ENCODE data around the gene FBXO2. TPM values are rescaled to one million over a fixed set of nuclear protein-coding genes. Genes with fewer than 3 reads are reported as not detected.

Gene FBXO2
- total and polyA plus RNA-seq, 9 of the 15 experiments (the other 6 are each of a cell fraction or from before 2014, with no cell fraction given), result 0.04 to 1.9 (median 0.27) TPM

DNA sequence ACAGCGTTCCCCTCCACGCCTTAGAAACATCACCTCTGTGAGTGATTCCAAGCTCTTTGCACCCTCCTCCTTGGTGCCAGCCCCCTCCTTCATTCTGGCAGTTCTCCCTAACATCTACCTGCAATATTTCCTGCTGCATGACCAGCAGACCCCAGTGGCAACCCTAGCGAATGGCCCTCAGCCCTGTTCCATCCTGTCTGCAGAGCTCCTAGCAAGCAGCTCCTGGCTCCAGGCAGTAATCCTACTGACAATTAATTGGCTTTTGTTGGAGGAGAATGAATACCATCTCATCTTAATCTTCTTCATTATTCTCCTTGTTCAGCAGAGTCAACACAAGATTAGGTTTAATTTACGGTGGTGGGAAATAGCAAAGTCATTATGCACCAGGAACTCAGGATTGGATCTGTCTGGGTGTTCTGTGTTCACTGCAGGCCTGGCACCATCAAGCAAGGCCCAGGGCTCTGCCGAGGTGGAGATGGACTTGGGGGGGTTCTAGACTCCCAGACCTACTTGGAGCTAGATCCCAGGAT lies 12.4 kb downstream of the FBXO2 start:
- ChIA-PET POLR2A (interaction anchor here (0.6 to 1.2 kb wide), 2 partner anchors 25 to 324 kb away, joined by 3 read pairs; no protein-coding TSS in a partner anchor), CTCF (ENCODE audit: low intra/inter-chr PET ratio) (interaction anchor here (0.6 to 3.7 kb wide), 6 partner anchors 163 to 1147 kb away, joined by 4 to 25 read pairs (median 6); partner anchors contain the start of gene DISP3)
- intact Hi-C loops (cut with micrococcal nuclease) (loop anchor here (1.0 to 5.0 kb wide), 4 partner anchors 170 to 605 kb away; no protein-coding TSS in a partner anchor), in situ Hi-C loops (cut with MboI) (no loop called here)
- H3K9ac ChIP-seq (ENCODE audit: insufficient read depth in 1 of 2, low read depth in 2 of 2, low read length in 2 of 2), result no peak overlapping the region
- WGBS (ENCODE audit: insufficient coverage, low coverage, missing lambda C conversion rate), result 0% methylated on average over 5 of the region's 5 CpGs
- H3K4me3 ChIP-seq, result no peak overlapping the region
- no peak overlapping the region for H3K4me2 ChIP-seq (ENCODE audit: insufficient read depth, low read length)
- no peaks in the 10 kb centered on the region for H3K9me1 ChIP-seq (ENCODE audit: control insufficient read depth, insufficient read depth, low read length)
- no peaks in the 10 kb centered on the region for H3K9me3 ChIP-seq (replicated peaks; ENCODE audit: control insufficient read depth, insufficient read depth, low read depth, low read length)
- no TSS peak for BruUV-seq (replicated peaks)
- no peak overlapping the region for H2AFZ ChIP-seq (ENCODE audit: low read depth, low read length)
- no peaks in the 10 kb centered on the region for H3K79me2 ChIP-seq (ENCODE audit: control insufficient read depth, insufficient read depth, low read length)
- no peaks in the 10 kb centered on the region for H3K36me3 ChIP-seq (ENCODE audit: control insufficient read depth, insufficient read depth, low read length)
- ATAC-seq (no peak), FAIRE-seq (no peak), DNase-seq (ENCODE audit: extremely low read depth in 1 of 4, low spot score in 3 of 4) (no peak)
- H3K27me3 ChIP-seq (ENCODE audit: control insufficient read depth in 2 of 2, insufficient read depth in 2 of 2, low read length in 2 of 2), result peaks cover 5 to 36% of the 10 kb centered on the region in 2 experiments; a peak in 4 of 5 replicates
- peaks cover 5% of the 10 kb centered on the region for H4K20me1 ChIP-seq (replicated peaks; ENCODE audit: control insufficient read depth, insufficient read depth, low read length)
- peaks cover 0 to 6% of the 10 kb centered on the region in 2 experiments; a peak in 2 of 5 replicates for H3K4me1 ChIP-seq (replicated peaks in 1 of 2; ENCODE audit: control insufficient read depth in 2 of 2, insufficient read depth in 2 of 2, low read length in 2 of 2)
- TF ChIP-seq, protein P1, sequence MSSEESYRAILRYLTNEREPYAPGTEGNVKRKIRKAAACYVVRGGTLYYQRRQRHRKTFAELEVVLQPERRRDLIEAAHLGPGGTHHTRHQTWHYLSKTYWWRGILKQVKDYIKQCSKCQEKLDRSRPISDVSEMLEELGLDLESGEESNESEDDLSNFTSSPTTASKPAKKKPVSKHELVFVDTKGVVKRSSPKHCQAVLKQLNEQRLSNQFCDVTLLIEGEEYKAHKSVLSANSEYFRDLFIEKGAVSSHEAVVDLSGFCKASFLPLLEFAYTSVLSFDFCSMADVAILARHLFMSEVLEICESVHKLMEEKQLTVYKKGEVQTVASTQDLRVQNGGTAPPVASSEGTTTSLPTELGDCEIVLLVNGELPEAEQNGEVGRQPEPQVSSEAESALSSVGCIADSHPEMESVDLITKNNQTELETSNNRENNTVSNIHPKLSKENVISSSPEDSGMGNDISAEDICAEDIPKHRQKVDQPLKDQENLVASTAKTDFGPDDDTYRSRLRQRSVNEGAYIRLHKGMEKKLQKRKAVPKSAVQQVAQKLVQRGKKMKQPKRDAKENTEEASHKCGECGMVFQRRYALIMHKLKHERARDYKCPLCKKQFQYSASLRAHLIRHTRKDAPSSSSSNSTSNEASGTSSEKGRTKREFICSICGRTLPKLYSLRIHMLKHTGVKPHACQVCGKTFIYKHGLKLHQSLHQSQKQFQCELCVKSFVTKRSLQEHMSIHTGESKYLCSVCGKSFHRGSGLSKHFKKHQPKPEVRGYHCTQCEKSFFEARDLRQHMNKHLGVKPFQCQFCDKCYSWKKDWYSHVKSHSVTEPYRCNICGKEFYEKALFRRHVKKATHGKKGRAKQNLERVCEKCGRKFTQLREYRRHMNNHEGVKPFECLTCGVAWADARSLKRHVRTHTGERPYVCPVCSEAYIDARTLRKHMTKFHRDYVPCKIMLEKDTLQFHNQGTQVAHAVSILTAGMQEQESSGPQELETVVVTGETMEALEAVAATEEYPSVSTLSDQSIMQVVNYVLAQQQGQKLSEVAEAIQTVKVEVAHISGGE (CRISPR knock-in tag; IDR thresholded peaks at IDR 0.05), result no peak
- 0 out of 2 replicates have a peak, but pooled peaks have one; percentile 1 for TF ChIP-seq FOXP1 (CRISPR knock-in tag; IDR thresholded peaks at IDR 0.05)
- H3K27ac ChIP-seq (ENCODE audit: extremely low read depth, low read depth, low read length), result no peak overlapping the region

Data from K562 (cell line).